HG03558 (cell line): Measurements from ENCODE around the gene CHST13.
"Not testable (repeated sequence)": the region's sequence is repeated elsewhere in the genome, so short reads cannot be mapped to it uniquely, and the experiment has no call there.

Experiments used
- ATAC-seq: cut with Tn5 transposase; IDR thresholded peaks from one replicate; pipeline ENCODE4 v1.9.1; 2021; ENCODE audit warnings: moderate number of reproducible peaks; ENCODE audit not compliant: unreplicated experiment; ENCODE audit errors: extremely low read depth

The CHST13 gene

DNA sequence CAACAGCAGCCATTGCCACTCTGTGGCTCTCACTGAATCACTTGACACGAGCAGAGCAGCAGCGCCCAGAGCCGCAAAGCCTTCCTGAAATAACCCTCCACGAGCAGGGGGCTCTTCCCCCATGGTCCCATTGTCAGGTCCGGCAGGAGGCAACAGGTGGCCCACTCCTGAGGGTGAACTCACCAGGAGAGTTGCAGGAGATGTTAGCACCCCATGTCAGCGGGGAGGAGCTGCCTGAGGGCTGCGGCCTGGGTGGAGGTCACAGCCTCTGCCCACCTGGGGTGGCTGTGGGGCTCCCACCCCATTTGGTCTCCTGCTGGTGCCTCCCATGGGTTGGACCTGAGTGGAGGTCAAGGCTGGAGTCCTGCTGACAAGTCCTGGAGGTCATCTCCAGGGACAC is 47.1 kb downstream of the CHST13 start:
- no peak for ATAC-seq

DNA sequence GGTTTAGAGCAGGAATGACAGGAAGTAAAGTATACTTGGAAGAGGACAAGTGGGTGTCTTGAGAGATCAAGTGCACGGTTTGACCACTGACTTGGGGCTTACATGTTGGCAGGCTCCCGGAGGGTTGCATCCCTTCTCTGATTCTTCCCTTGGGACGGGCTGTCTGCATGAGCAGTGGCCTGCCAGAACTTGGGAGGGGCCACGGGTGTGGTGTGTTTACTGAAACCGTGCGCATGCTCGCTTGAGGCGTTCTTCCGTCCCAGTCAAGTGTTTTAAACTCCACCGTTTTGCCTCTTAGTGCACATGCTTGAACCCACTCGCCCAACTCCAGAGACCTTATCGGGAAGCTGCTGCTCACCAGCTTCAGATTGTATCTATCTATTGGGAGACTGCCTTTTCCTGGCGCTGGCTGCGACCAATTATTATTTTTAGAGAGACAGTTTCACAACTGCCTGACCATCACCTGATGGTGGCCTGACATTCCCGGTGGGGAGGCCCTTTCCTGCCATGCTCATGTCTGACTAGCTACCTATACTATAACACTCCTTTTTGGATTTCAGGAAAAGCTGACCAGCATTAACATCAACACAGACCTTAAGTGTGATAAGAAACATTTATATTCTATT is 49.6 kb downstream of the CHST13 start:
- no peak for ATAC-seq

DNA sequence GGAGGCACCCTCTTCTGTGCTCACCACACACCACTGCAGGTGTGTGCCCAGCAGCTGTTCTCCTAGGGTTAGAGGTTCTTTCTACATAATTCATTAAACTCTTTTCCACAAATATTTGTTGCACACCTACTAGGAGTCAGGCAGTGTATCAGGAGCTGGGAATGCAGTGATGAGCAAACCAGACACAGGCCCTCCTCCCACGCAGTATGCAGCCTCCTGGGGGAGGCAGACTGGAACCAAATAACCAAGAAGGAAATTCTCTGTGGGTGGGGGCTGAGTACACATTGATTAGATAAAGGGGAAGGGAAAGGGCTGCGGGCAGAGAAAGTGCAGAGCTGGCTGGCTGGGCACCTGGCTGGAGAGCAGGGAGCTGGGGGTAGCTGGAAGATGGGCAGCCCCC is 53.3 kb downstream of the CHST13 start:
- ATAC-seq, result no peak

DNA sequence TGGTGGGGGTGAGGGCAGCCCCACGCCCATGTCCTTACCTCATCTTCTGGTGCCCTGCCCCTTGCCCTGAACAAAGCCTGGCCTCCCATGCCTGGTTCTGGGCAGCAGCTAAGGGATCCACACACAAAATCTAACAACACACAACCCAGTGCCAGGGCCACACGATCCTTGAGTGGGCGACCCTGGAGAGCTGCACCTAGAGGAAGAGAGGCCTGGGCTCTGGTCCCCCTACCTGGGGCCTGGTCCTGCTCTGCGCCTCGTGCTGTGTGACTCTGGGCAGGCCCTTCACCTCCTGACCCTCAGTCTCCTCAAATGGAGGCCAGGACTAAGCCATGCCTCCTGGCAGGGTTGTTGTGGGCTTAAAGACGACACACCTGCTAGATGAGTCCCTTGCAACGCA is 54.7 kb downstream of the CHST13 start:
- ATAC-seq, result no peak

DNA sequence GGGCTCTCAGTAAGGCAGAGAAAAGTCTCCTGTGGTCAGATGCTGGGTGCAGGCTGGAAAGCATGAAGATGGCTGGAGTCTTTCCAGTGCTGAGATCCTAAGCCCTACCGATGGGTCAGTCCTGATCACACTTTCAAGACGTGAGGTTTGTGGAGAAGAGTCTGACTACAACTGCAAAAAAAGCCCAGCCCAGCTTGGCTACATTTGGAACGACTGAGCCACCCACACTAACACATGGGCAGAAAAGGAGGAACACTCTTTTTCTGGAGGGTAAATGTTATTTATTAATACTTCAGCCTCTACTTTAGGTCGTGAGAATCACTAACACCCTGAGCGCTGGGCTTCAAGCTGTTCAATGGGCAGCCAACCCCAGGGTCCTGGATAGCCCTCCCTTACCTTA is 56.8 kb downstream of the CHST13 start:
- no peak for ATAC-seq

DNA sequence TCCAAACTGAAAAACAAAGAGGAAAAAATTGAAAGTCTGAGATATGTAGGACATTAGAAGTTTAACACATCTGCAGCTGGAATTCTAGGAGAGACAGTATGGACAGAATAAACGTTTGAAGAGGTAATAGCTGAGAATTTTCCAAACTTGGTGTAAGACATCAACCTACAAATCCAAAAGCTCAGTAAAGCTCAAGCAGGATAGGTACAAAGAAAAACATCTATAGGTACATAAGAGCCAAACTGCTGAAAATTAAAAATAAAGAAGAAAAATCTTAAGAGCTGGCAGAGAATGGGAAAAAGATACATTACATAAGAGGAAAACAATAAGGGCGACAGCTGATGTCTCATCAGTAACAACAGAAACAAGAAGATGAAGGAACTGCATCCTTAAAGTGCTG is 57.6 kb downstream of the CHST13 start:
- ATAC-seq, result no peak

DNA sequence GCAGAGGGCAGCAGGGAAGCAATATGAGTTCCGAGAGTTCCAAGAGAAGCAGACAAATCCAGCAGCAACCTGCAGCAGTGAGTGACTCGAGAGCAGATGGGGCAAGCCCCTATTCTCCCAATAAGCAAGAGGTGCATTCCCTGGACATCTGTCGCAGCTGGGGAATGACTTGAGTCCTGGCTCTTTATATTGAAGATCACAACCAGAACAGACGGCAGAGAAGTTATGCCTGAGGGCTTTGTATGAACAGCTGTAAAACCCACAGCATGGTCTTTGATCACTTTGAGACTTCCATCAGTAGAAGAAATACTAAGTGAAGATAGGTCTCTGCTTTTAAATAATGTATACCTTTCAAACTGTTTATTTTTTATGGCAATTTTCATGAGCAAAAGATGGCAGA is 58.4 kb downstream of the CHST13 start:
- no peak for ATAC-seq

DNA sequence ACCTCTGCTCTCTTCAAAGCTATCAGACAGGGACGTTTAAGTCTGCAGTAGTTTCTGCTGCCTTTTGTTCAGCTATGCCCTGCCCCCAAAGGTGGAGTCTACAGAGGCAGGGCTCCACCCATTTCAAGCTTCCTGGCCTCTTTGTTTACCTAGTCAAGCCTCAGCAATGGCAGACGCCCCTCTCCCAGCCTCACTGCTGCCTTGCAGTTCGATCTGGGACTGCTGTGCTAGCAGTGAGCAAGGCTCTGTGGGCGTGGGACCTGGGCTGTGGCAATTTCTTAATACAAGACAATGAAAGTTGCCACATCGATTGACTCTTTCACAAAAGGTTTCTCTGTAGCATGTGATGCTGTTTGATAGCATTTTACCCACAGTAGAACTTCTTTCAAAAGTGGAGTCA is 67.6 kb downstream of the CHST13 start:
- ATAC-seq, result not testable (repeated sequence)
